GM18498 (cell line): ENCODE results near the gene KAT8.
"Not testable (repeated sequence)": the region's sequence is repeated elsewhere in the genome, so short reads cannot be mapped to it uniquely, and the experiment has no call there.

Experiments used
- ATAC-seq: cut with Tn5 transposase; IDR thresholded peaks from one replicate; pipeline ENCODE4 v1.9.1; 2021; ENCODE audit warnings: mild to moderate bottlenecking, moderate library complexity; ENCODE audit not compliant: unreplicated experiment

Gene KAT8

DNA sequence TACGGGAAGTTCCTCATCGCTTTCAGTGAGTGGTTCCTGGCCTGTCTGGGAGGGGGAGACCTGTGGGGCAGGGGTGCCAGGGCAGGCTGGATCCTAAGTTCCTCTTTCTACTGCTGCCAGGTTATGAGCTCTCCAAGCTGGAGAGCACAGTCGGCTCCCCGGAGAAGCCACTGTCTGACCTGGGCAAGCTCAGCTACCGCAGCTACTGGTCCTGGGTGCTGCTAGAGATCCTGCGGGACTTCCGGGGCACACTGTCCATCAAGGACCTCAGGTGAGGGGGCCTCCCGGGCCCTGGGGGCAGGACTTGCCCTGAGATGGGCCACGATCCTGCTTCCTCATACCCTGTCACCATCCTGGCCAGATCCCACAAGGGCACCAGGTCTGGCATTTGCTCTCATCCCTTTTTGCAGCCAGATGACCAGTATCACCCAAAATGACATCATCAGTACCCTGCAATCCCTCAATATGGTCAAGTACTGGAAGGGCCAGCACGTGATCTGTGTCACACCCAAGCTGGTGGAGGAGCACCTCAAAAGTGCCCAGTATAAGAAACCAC is 12.9 kb downstream of the KAT8 start:
- no peak for ATAC-seq

DNA sequence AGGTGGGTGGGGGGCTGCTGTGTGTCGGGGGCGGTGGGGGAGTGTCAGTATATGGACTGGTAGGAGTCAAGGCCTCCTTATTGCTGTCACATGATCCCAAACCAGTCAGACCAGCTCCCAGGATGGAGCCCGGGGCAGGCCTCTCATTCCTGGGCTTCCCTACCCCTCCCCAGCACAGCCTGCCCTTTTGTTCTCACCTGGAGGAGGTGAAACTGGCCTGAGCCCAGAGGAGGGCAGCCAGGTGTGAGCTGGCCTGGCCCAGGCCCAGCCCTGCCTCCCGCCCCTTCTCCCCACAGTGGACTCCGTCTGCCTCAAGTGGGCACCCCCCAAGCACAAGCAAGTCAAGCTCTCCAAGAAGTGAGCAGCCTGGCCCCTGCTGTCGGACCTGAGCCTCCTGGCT is 13.4 kb downstream of the KAT8 start:
- ATAC-seq, result no peak

DNA sequence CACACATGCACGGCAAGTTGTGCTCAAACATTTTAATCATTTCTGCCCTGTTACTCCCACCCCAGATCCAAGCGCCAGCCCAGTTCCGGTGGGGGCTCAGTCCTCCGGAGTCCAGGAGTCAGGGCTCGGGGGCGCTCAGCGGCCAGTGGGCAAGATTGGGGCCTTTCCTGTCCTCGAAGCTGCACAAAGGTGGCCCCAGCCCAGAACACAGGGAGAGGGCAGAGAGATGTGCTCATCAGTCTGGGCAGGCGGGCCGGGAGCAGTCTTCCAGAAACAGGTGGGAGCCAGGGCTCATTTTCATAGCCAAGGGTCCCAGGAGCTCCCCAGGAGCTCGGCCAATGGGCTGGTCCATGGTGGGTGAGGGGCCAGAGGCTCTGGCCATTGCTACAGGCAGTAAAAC is 14.0 kb downstream of the KAT8 start:
- no peak for ATAC-seq

DNA sequence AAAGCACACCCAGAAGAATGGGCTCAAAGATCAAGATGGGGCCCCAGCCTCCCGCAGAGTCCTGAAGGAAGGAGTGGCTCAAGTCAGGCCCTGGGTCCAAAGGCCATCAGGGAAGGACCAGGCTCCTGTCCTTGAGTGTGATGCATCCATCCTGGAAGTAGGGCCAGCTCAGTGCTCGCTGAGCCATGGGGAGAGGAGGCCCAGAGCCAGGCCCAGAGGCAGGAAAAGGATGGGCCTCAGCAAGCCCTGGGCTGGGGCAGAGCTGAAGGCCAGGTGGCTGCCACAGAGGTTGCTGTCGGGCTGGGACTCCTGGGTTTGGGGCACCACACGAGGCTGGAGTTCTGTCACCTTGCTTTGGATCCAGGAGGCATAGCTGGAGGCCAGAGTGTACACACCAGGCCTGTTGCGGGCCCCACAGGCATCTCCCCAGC is 14.4 kb downstream of the KAT8 start:
- ATAC-seq, result no peak

DNA sequence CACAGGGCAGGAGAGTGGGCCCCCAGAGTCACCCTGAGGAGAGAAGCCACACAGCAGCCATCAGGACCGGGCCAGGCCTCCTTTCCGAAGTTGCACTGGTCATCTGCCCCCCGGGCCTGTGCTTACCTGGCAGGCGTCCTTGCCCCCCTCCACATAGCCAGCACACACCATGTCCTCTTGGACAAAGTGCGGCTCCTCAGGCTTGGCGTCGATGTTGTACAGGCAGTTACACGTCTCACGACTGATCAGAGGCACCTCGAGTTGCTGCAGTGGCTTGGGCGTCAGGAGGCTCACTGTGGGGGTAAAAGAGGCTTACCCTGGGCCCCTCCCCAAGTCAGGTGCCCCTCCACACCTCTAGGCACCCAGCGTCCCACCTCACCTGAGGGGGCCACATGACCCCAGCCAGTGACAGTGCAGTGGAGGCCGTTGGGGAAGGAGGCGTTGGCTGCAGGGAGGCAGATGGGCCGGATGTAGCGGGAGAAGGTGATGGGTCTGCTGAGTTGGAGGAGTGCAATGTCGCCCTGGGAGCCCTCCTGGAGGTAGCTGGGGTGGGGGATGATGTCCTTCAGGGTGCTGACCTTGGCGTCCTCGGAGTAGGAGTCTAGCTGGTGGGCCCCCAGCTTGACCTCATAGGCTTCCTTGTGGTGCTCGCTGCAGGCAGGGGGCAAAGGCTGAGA is 15.0 kb downstream of the KAT8 start:
- no peak for ATAC-seq

DNA sequence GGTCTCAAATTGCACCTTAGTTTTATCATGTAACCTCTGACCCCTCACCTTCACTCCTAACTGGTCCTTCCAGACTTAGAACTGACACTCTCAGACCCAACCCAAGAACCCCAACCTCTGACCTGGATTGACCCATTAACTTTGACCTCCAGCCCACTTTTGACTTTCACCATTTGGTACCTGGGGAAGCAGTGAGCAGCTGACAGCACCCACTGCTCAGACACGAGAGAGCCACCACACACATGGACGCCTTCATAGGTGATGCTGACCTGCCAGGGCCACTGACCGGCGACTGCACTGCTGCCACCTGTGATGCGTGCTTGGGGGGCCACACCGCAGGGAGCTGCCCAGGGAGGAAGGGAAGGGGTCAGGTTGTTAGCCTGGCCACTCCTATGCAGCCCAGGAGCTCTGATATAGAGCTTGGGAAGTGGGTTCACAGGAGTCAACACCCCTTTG is 15.6 kb downstream of the KAT8 start:
- no peak for ATAC-seq

DNA sequence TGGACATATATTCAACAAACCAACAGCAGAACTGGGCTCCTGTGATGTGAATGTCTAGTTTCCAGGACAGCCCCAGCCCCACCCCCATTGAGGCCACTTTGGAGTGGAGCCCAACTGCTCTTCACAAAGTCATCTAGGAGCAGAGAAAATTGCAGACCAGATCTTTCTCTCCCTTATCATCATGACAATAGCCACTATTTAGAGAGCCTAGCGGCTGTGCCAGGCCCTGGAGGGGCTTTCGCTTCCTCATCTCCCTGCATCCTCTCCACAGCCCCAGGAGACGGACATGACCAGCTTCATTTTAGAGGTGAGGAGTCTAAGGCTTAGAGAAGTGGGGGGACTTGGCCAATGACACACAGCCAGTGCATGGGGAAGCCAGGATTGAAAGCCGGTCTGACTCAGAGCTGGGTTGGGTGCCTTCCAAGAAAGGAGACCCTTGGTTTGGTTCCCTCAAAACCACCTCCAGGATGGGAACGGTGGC is 16.7 kb downstream of the KAT8 start:
- ATAC-seq, result no peak

DNA sequence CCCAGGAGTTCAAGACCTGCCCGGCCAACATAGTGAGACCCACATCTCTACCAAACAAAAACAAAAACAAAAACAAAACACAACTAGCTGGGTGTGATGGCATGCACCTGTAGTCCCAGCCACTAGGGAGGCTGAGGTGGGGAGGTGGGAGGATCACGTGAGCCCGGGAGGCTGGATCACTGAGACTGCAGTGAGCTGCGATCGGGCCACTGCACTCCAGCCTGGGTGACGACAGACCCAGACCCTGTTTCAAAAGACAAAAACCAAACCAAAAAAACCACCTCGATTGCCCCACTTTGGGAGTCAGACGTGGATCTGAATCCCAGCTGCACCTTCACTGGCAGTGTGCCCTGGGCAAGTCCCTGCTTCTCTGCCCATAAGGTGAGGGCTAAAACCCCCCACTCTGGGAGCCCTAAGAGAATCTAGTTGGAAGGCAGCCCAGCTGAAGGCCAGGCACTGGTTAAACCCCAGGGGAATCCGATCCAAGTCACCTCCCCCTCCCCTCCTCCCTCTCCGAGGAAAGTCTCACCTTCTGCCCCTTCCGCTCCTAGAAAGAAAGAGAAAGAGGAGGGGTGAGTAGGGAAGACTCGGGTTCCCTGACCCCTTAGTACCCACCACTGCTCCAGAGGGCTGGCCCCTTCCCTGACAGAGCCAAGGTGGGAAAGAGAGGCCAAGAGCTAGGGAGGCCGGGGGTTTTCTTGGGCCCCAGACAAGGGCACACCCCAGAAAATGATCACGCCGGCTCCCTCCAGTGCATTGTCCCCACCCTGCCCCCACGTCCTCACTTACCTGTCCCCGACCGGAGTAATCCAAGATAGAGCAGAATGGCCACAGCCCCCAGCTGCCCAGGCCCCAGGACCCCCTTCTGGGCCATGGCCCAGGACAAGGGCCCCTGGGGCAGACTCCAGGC is 17.4 kb downstream of the KAT8 start:
- no peak for ATAC-seq

DNA sequence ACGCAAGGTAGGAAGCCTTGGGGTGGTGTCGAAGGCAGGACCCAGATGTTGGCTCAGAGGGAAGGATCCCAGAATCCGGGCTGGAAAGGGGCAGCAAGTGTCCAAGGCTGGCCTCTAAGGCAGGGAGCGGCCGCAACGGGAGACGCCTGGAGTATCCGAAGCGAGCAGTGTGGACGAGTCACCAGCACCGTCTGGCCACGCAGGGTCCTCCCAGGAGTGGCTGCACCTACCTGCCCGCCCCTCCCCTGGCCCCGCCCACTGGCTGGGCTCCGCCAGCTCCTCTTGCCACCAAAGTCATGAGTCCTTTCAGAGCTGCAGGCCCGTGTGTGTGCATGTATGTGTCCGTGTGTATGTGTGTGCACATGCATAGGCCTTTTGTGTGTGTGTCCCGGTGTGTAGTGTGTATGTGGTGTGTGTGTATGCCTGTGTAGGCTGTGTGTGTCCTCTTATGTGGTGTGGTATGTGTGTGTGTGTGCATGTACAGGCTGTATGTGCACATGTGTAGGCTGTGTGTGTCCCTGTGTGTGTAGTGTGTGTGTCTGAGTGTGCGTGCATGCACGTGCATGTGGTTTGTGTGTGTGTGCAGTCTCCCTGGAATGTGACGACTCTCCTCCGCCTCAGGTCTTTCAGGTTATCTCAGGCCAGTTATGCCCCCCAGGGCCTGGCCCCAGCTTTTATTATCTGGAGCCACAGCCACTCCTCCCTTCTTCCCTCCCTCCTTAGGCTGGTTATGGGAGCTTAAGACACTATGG is 18.2 kb downstream of the KAT8 start, which contains the start of gene PRSS8:
TSS of gene PRSS8 (minus strand) at position 193 of the 752 bp plus-strand sequence. CDS start 229 bp downstream, outside the sequence.
- no peak for ATAC-seq

DNA sequence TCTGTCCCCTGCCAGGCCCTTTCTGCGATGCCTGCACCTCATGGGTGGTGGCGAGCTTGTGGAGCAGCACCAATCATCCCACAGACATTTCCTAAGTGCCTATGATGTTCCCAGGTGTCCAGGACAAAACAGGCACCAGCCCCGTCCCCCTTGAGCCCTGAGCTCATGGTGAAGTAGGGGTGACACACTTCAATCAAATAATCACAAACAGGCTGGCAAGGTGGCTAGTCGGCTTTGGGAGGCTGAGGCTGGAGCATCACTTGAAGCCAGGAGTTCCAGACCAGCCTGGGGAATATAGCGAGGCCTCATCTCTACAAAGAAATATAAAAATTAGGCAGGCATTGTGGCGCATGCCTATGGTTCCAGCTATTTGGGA is 18.8 kb downstream of the KAT8 start:
- ATAC-seq, result no peak

DNA sequence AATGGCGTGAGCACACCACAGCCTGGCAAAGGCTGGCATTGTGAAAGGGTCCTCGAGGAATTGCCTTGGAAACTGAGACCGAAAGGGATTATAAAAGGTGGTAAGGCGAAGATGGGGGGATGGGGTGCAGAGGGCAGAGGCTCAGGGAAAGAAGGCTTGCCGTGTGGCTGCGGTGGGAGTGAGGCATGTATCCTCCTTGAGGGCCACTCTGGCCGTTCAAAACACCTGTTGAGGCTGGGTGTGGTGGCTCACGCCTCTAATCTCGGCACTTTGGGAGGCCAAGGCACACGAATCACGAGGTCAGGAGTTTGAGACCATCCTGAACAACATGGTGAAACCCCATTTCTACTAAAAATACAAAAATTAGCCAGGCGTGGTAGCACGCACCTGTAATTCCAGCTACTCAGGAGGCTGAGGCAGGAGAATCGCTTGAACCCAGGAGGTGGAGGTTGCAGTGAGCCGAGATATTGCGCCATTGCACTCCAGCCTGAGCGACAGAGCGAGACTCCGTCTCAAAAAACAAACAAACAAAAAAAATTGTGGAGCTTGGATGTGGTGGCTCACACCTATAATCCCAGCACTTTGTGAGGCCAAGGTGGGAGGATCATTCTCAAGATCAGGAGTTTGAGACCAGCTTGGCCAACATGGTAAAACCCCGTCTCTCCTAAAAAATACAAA is 19.5 kb downstream of the KAT8 start:
- not testable (repeated sequence) for ATAC-seq

DNA sequence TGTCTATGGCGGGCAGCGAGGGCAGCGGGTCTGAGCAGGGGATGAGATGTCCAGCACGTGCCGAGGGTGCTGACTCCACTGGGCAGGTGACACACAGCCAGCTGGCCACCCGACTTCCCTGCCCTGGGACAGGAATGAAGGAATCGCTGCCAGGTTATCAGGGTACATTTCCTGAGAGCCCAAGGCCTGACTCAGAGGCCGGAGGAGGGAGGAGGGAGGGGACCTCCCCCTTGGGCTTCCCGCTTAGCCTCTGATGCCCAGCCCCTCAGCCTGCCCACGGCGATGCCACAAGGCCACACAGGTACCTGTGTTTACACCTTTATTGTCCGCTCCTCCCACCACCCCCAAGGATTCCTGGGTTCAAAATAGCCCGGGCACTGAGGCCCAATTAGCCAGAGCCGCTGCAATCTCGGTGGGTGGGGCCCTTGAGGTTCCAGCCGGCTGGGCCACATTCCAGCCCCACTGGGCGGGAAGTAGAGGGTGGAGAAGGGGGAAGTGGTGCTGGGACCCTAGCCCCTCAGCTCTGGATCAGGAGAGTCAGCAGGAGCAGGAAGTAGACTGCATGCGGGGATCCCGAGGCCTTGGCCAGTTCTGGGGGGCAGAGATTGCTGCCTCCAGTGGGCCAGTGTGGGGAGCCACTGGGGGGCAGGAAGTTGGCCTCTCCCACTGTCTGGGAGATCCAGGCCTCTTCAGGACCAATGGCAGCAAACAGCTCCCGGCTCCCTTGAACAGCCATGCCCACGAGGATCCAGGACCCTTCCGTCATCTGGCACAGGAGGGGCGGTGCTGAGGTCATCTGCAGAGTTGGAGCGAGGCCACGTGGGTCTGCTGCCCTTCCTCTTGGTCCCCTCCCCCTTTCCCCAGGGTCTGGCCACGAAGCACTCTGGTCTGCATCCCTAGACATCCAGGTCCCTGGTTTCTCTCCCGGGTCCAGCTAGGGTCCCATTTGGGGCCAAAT is 21.4 kb downstream of the KAT8 start:
- no peak for ATAC-seq

DNA sequence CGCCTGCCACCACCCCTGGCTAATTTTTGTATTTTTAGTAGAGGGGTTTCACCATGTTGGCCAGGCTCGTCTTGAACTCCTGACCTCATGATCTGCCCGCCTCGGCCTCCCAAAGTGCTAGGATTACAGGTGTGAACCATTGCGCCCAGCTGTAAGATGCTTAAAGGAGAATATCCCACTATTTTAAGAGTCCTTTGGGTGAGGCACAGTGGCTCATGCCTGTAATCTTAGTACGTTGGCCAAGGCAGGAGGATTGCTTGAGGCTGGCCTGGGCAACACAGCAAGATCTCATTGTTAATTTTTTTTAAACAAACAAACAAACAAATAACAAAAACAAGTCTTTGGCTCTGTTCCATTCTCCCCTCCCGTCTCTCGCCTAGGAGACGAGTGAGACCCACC is 23.6 kb downstream of the KAT8 start:
- ATAC-seq, result not testable (repeated sequence)

DNA sequence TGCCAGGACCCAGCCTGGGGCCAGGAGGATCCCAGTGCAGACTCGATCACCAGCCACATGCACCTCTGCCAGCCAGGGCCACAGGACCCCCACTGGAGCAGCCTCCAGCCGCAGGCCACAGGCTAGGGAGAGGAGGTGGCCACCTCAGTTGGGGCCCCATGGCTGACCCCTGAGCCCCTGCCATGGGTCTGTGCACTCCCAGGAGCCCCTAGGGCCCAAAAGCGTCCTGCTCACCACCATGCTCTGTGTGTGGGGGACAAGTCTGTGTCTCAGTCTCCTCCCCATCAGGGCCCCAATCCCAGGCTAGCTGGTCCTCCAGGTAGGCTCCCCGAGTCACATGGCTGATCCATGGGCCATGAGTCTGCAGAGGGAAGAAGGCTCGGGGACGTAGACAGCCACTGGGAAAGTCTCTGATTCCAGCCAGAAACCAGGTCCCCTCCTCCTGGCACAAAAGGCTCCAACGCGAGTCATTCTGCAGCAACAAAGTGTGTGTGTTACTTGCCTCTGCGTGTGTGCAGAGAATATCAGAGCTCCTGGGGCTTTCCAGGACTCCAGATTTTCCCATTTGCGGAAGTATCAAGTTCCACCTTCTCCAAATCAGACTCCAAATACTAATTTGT is 24.1 kb downstream of the KAT8 start:
- no peak for ATAC-seq

DNA sequence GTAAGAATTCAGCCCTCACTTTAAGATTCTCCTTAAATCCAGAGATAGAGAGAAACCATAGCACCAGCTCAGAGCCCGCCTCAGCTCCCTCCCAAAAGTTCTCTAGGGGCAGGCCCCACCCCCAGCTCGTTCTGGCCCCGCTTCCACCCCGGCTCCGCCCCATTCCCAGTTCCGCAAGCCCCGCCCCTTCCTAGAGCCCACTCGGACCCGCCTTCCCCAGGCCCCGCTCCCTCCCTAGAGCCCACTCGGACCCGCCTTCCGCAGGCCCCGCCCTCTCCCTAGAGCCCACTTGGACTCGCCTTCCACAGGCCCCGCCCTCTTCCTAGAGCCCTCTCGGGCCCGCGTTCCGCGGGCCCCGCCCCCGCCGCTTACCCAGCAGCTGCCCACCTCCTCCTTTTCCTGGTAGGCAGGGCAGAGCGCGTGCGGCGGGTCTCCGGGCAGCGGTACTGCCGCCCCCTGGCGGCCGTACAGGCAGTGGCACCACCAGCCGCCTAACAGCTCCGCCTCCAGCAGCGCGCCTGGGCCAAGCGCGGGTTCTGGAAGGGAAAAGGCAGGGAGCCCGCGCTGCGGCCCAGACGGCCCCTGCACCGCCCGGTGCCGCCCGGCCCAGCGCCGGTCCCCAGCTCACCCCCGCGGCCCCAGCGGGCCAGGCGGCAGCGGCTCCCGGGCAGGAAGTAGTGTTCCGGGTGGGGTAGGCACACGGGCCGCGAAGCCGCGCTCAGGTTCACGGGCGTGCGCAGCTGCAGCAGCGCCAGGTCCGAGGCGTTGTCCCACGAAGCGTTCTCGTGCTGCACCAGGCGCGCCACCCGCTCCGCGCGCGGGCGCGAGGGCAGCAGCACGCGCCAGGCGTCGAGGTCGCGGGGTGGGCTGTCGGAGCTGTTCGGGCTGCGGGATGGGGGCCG is 24.9 kb downstream of the KAT8 start:
- peak; percentile 93 for ATAC-seq

DNA sequence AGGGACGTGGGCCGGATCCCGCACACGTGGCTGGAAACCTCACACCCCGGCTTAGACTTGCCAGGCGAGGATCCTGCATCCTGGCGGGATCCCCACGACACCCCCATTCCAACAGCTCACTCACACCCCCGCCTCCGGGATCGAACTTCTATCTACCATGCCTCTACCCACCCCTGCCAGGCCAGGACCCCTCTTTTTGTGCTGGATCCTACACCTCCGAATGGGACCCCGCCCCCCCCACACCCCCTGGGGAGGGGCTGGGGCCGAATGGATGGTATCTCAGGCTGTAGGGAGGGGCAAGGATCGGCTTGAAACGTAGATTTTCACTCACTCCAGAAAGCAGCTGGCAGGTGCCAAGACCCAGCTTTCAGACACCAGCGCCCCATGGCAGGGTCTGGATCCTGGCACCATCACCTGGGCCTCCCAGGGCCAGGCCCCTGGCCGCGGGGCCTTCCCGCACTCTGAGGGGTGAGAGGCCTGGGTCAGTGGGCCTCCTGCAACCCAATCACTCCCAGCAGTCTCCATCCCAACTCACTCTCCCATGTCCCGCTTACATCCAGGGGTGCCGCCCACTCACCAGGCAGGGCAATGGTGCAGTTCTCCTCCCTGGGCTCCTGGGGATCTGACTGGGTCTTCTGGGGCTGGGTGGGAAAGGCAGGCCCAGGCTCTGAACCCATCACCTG is 25.7 kb downstream of the KAT8 start:
- no peak for ATAC-seq

DNA sequence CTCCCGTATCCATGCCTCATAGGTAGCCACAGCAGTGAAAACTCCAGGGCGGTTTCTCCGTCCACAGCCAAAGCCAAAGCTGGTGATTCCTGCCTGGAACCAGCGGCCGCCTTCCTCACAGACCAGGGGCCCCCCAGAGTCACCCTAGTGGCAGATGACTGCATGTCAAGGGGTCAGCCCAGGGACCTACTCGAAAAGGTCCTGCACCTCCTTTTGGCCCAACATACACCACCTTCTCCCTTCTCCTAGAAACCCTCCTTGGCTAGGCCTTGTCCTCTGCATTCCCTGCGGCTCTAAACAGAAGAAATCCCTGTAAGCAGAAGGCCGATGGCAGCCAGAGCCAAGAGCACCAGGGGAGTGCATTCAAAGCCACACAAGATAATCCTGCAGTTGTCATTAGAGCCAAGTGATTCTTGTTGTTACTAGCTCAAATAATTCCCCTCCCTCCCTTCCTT is 26.3 kb downstream of the KAT8 start:
- no peak for ATAC-seq
